Measurements from ENCODE around the gene BBLN. TPM values are rescaled to one million over a fixed set of nuclear protein-coding genes. Genes with fewer than 3 reads are reported as not detected.

The BBLN gene
- total and polyA plus RNA-seq, 2 of the 4 experiments (the other 2 are of a cell fraction), result 25.1 to 103 TPM

DNA sequence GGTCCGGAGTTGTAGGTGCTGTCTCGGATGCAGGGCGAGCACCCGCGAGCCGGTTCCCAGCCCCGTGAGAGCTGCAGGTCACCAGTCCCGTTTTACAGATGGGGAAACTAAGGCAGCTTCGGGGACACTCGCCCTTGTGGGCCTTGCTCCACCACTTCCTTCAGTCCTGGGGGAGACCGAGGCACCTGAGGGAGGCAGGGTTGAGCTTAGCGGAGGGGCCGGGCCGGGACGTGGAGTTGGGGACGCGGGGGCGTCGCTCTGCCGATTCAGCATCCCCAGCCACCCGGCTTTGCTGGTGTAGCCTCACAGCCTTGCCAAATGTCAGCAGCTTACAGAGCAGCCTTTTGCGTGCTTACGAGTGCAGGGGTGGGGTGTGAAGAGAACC is 530 bp downstream of the BBLN start:
- peak; percentile 30 for DNase-seq
- Histone ChIP-seq H3K18ac (ENCODE audit: low read depth, low read length) (no peak overlapping the region), H2AK9ac (replicated peaks; ENCODE audit: low read depth, low read length, poor library complexity) (peak overlapping the region; percentile 48), H4K5ac (ENCODE audit: low read depth, low read length) (no peak overlapping the region), H3K14ac (replicated peaks; ENCODE audit: low read depth, low read length) (peak overlapping the region; percentile 62), H2BK120ac (ENCODE audit: low read depth, low read length) (no peak overlapping the region), H3K9me1 (ENCODE audit: insufficient read depth, low read length) (peaks cover 5% of the 10 kb centered on the region), H3K56ac (ENCODE audit: extremely low read depth, insufficient read depth, low read length) (peak overlapping the region; percentile 43; the same call in 1 of the 2 replicates), H2BK20ac (ENCODE audit: low read depth, low read length) (no peak overlapping the region), H4K20me1 (ENCODE audit: insufficient read depth, low read length) (peaks cover 11% of the 10 kb centered on the region), H3K4me1 (ENCODE audit: control insufficient read depth, insufficient read depth, low read length) (peaks cover 1% of the 10 kb centered on the region; the same call in 1 of the 2 replicates), H3K23ac (ENCODE audit: low read depth, low read length) (peak overlapping the region; percentile 55; the same call in 1 of the 2 replicates), H3K4me2 (ENCODE audit: low read depth, low read length) (peak overlapping the region; percentile 95), H2BK5ac (ENCODE audit: low read depth, low read length, poor library complexity, severe bottlenecking) (peak overlapping the region; percentile 48), H4K91ac (ENCODE audit: insufficient read depth, low read depth, low read length) (no peak overlapping the region), H2BK15ac (ENCODE audit: low read depth, low read length) (no peak overlapping the region), H3K36me3 (ENCODE audit: control insufficient read depth, insufficient read depth, low read length) (peaks cover 27% of the 10 kb centered on the region), H2AFZ (replicated peaks; ENCODE audit: low read length, poor library complexity) (peak overlapping the region; percentile 95), H3K9me3 (ENCODE audit: control insufficient read depth, insufficient read depth, low read length) (no peaks in the 10 kb centered on the region), H3K9ac (ENCODE audit: low read depth, low read length) (peak overlapping the region; percentile 59), H3K4ac (ENCODE audit: low read depth, low read length) (peak overlapping the region; percentile 71), H3K27me3 (ENCODE audit: control insufficient read depth, insufficient read depth, low read length) (0 out of 2 replicates have a peak, but pooled peaks cover 3% of the 10 kb centered on the region), H3K4me3 (ENCODE audit: insufficient read depth, low read depth, low read length) (peak overlapping the region; percentile 82), H2AK5ac (ENCODE audit: low read depth, low read length) (peak overlapping the region; percentile 68; the same call in 1 of the 2 replicates), H4K8ac (ENCODE audit: low read depth in 2 of 2, low read length in 2 of 2) (peak overlapping the region; percentile 73 to 87; a peak in 3 of 4 replicates), H3K79me1 (ENCODE audit: low read depth in 1 of 2, low read length in 2 of 2) (peaks cover 10 to 38% of the 10 kb centered on the region in 2 experiments; a peak in 3 of 4 replicates), H3K27ac (ENCODE audit: insufficient read depth, low read length) (peak overlapping the region; percentile 63; the same call in 1 of the 2 replicates)
- BruUV-seq (replicated peaks), result no TSS peak
- peak; percentile 3 for ATAC-seq (ENCODE audit: low read depth)
- in situ Hi-C loops (cut with MboI; ENCODE audit: low sequenced_read_pairs) (no loop called here), intact Hi-C loops (cut with micrococcal nuclease) (no loop called here), dilution Hi-C loops (cut with HindIII; ENCODE audit: low sequenced_read_pairs, unreplicated experiment) (no loop called here)
- ChIA-PET POLR2A (ENCODE audit: unreplicated experiment) (no interaction called here), CTCF (interaction anchor here (1.1 kb wide), 1 partner anchor 23 kb away, joined by 3 read pairs; no protein-coding TSS in a partner anchor)
- WGBS, 2 experiments (ENCODE audit: extremely low coverage in 2 of 2, insufficient read length in 1 of 2), result 0% methylated on average over 6 of the region's 23 CpGs; no CpG with 5 or more reads in 1 of the 2 experiments
- peak; percentile 71 for TF ChIP-seq MAFK (IDR thresholded peaks at IDR 0.05; ENCODE audit: low read depth, low read length)
- no peak for TF ChIP-seq CEBPB (IDR thresholded peaks at IDR 0.05; ENCODE audit: low read depth, low read length)
